Measurements from ENCODE around the gene CDC42BPB. TPM values are rescaled to one million over a fixed set of nuclear protein-coding genes. Genes with fewer than 3 reads are reported as not detected.

Gene CDC42BPB
- total RNA-seq, 1 experiment from 2014 or later = 84.4 TPM

DNA sequence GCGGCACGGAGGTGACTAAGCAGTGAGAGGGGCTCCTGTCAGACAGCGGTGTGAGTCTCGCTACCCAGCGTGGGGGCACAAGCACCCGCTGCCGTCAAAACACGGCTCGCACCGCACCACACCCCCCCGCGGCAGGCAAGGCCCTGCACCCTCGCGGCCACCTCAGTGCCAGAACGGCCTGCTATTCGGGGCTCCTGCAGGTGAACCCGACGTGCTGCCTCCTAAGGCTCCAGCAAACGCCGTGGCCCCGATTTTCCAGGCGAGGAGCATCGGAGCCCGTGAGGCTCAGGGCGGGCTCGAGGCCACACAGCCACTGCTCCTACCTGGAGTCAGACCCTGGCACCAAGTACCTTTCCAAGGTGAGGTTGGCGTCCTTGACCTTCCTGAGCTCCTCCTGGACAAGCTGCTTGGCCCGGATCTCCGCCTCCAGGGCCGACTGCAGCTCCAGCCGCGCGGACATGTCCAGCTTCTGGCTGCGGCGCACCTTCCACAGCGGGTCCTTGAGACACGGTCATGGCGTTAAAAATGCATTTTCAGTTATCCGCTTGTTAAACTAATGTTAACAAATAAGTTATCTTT, 93.1 kb downstream of the CDC42BPB start:
- Histone ChIP-seq H3K4me1 (ENCODE audit: control insufficient read depth, insufficient read depth, low read length) (no peaks in the 10 kb centered on the region), H3K4me3 (ENCODE audit: low read depth in 2 of 2, low read length in 2 of 2) (no peak overlapping the region), H3K9me3 (ENCODE audit: control insufficient read depth, insufficient read depth, low read depth, low read length) (no peaks in the 10 kb centered on the region), H3K27me3 (ENCODE audit: control insufficient read depth, insufficient read depth, low read length) (no peaks in the 10 kb centered on the region), H3K27ac (ENCODE audit: low read length) (no peak overlapping the region), H3K36me3 (ENCODE audit: control insufficient read depth, insufficient read depth, low read length) (peaks cover 13% of the 10 kb centered on the region)
- ChIA-PET POLR2A (no interaction called here), CTCF (no interaction called here)
- no peak for ATAC-seq
- no peak for DNase-seq (ENCODE audit: low read depth, low spot score)
- no TSS peak for BruUV-seq (replicated peaks)
- in situ Hi-C loops (cut with HindIII; ENCODE audit: low pct_unique_long_range_greater_than_20kb, low sequenced_read_pairs) = no loop called here
- intact Hi-C loops (cut with micrococcal nuclease; ENCODE audit: unreplicated experiment) = no loop called here
- TF ChIP-seq TCF7L2 (IDR thresholded peaks at IDR 0.05; ENCODE audit: low read depth, low read length) (no peak), POLR2AphosphoS5 (IDR thresholded peaks at IDR 0.05; ENCODE audit: low read depth, low read length) (no peak), SIN3A (IDR thresholded peaks at IDR 0.05; ENCODE audit: borderline replicate concordance, insufficient read depth, low read depth, low read length) (no peak)
- TF ChIP-seq, protein P1, sequence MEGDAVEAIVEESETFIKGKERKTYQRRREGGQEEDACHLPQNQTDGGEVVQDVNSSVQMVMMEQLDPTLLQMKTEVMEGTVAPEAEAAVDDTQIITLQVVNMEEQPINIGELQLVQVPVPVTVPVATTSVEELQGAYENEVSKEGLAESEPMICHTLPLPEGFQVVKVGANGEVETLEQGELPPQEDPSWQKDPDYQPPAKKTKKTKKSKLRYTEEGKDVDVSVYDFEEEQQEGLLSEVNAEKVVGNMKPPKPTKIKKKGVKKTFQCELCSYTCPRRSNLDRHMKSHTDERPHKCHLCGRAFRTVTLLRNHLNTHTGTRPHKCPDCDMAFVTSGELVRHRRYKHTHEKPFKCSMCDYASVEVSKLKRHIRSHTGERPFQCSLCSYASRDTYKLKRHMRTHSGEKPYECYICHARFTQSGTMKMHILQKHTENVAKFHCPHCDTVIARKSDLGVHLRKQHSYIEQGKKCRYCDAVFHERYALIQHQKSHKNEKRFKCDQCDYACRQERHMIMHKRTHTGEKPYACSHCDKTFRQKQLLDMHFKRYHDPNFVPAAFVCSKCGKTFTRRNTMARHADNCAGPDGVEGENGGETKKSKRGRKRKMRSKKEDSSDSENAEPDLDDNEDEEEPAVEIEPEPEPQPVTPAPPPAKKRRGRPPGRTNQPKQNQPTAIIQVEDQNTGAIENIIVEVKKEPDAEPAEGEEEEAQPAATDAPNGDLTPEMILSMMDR (IDR thresholded peaks at IDR 0.05) = no peak
- TF ChIP-seq, protein P2, sequence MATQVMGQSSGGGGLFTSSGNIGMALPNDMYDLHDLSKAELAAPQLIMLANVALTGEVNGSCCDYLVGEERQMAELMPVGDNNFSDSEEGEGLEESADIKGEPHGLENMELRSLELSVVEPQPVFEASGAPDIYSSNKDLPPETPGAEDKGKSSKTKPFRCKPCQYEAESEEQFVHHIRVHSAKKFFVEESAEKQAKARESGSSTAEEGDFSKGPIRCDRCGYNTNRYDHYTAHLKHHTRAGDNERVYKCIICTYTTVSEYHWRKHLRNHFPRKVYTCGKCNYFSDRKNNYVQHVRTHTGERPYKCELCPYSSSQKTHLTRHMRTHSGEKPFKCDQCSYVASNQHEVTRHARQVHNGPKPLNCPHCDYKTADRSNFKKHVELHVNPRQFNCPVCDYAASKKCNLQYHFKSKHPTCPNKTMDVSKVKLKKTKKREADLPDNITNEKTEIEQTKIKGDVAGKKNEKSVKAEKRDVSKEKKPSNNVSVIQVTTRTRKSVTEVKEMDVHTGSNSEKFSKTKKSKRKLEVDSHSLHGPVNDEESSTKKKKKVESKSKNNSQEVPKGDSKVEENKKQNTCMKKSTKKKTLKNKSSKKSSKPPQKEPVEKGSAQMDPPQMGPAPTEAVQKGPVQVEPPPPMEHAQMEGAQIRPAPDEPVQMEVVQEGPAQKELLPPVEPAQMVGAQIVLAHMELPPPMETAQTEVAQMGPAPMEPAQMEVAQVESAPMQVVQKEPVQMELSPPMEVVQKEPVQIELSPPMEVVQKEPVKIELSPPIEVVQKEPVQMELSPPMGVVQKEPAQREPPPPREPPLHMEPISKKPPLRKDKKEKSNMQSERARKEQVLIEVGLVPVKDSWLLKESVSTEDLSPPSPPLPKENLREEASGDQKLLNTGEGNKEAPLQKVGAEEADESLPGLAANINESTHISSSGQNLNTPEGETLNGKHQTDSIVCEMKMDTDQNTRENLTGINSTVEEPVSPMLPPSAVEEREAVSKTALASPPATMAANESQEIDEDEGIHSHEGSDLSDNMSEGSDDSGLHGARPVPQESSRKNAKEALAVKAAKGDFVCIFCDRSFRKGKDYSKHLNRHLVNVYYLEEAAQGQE (IDR thresholded peaks at IDR 0.05; ENCODE audit: insufficient read depth in 1 of 2, low read depth in 2 of 2, low read length in 1 of 2) = no peak

DNA sequence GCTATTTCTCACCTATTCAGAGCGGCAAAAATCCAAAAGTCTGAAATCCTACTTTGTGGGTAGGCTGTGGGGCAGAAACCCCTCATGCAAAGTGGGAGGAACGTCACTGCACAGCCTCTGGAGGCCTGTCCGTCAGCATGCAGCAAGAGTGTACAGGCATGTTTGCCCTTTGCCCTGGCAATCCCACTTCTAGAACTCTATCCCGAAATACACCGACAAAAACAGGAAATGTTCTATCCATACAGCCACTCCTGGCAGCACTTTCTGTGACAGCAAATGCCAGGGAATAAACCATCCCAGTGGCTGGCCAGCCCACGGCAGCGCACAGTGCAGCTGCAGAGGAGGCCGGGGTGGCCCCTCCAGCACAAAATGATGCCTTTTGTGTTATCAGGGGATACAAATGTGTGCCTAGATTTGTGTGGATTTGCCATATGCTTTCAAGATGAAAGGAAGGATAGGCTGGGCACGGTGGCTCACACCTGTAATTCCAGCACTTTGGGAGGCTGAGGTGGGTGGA, 95.2 kb downstream of the CDC42BPB start:
- in situ Hi-C loops (cut with HindIII; ENCODE audit: low pct_unique_long_range_greater_than_20kb, low sequenced_read_pairs) = no loop called here
- POLR2A ChIA-PET = no interaction called here
- TF ChIP-seq SIN3A (IDR thresholded peaks at IDR 0.05; ENCODE audit: borderline replicate concordance, insufficient read depth, low read depth, low read length) (no peak), POLR2AphosphoS5 (IDR thresholded peaks at IDR 0.05; ENCODE audit: low read depth, low read length) (no peak), TCF7L2 (IDR thresholded peaks at IDR 0.05; ENCODE audit: low read depth, low read length) (no peak)
- TF ChIP-seq, protein P1 (IDR thresholded peaks at IDR 0.05) = no peak
- TF ChIP-seq, protein P2 (IDR thresholded peaks at IDR 0.05; ENCODE audit: insufficient read depth in 1 of 2, low read depth in 2 of 2, low read length in 1 of 2) = no peak
- CTCF ChIA-PET = no interaction called here
- Histone ChIP-seq H3K27ac (ENCODE audit: low read length) (no peak overlapping the region), H3K4me3 (ENCODE audit: low read depth in 2 of 2, low read length in 2 of 2) (no peak overlapping the region), H3K27me3 (ENCODE audit: control insufficient read depth, insufficient read depth, low read length) (no peaks in the 10 kb centered on the region), H3K4me1 (ENCODE audit: control insufficient read depth, insufficient read depth, low read length) (no peaks in the 10 kb centered on the region), H3K36me3 (ENCODE audit: control insufficient read depth, insufficient read depth, low read length) (peaks cover 5% of the 10 kb centered on the region), H3K9me3 (ENCODE audit: control insufficient read depth, insufficient read depth, low read depth, low read length) (no peaks in the 10 kb centered on the region)
- DNase-seq (ENCODE audit: low read depth, low spot score) = no peak
- no peak for ATAC-seq
- intact Hi-C loops (cut with micrococcal nuclease; ENCODE audit: unreplicated experiment) = no loop called here
- BruUV-seq (replicated peaks) = no TSS peak

Data from Panc1 (cell line).